OCI-LY7 (cell line): ENCODE results near the gene HELZ. TPM values are rescaled to one million over a fixed set of nuclear protein-coding genes. Genes with fewer than 3 reads are reported as not detected.

Experiments
- BruUV-seq: library from RNA; stranded (reverse); fragments of 400-500 nt; replicated peaks from 2 replicates; lab custom pipeline; 2021; lab: Mats Ljungman, UMichigan
- CTCF ChIA-PET: fragments of 300-600 bp; sonication (Branson Sonifier 250); formaldehyde crosslinking; loops from one replicate; lab custom pipeline; 2022; ENCODE audit warnings: antibody characterized with exemption; ENCODE audit not compliant: unreplicated experiment; lab: Charles Lee
- POLR2A ChIA-PET: fragments of 300-600 bp; sonication (Branson Sonifier 250); formaldehyde crosslinking; loops from one replicate; lab custom pipeline; 2022; ENCODE audit warnings: antibody characterized with exemption; lab: Charles Lee
- DNase-seq: peaks from one replicate; pipeline ENCODE4 v3.0.0-alpha.2; 2015; ENCODE audit warnings: low spot score
- H2AFZ ChIP-seq: fragments of 200-600 bp; sonication (generic), shearing (Covaris generic); 2 replicates; pipeline ENCODE4 v1.6.1; 2014; ENCODE audit warnings: mild to moderate bottlenecking, antibody characterized with exemption, low read length, moderate library complexity
- H3K27ac ChIP-seq: fragments of 200-600 bp; sonication (generic); 2 replicates; pipeline ENCODE4 v1.5.1; 2014; ENCODE audit warnings: mixed run types, low read depth, mild to moderate bottlenecking, moderate library complexity, low read length, inconsistent platforms; ENCODE audit not compliant: poor library complexity, severe bottlenecking
- H3K36me3 ChIP-seq: fragments of 200-600 bp; sonication (generic); 2 replicates; pipeline ENCODE4 v1.6.1; 2014; ENCODE audit warnings: mild to moderate bottlenecking, antibody characterized with exemption, low read length, moderate library complexity, mixed read lengths; ENCODE audit not compliant: insufficient read depth
- H3K4me1 ChIP-seq: fragments of 200-600 bp; sonication (generic); 2 replicates; pipeline ENCODE4 v1.5.1; 2014; ENCODE audit warnings: mild to moderate bottlenecking, low read length; ENCODE audit not compliant: insufficient read depth, poor library complexity, severe bottlenecking
- H3K4me2 ChIP-seq: fragments of 200-600 bp; sonication (generic); 2 replicates; pipeline ENCODE4 v1.6.1; 2014; ENCODE audit warnings: mild to moderate bottlenecking, low read length
- H3K4me3 ChIP-seq: fragments of 200-600 bp; sonication (generic); 2 replicates; pipeline ENCODE4 v1.5.1; 2014; ENCODE audit warnings: mild to moderate bottlenecking, low read depth, low read length; ENCODE audit not compliant: poor library complexity, severe bottlenecking
- H3K79me2 ChIP-seq: fragments of 200-600 bp; sonication (generic); 2 replicates; pipeline ENCODE4 v1.6.1; 2016; ENCODE audit warnings: low read depth, mild to moderate bottlenecking, low read length, moderate library complexity, mixed read lengths; ENCODE audit not compliant: insufficient read depth
- H3K9me2 ChIP-seq: fragments of 200-600 bp; sonication (generic); 2 replicates; pipeline ENCODE4 v1.6.1; 2016; ENCODE audit warnings: mild to moderate bottlenecking, low read length, mixed read lengths; ENCODE audit not compliant: insufficient read depth
- H3K9me3 ChIP-seq: fragments of 200-600 bp; sonication (generic); 2 replicates; pipeline ENCODE4 v1.6.1; 2014; ENCODE audit warnings: mild to moderate bottlenecking, mixed run types, low read length, mixed read lengths
- H4K20me1 ChIP-seq: fragments of 200-600 bp; sonication (generic); 2 replicates; pipeline ENCODE4 v1.6.1; 2014; ENCODE audit warnings: mild to moderate bottlenecking, antibody characterized with exemption, low read length, moderate library complexity, mixed read lengths; ENCODE audit not compliant: insufficient read depth
- EZH2phosphoT487 ChIP-seq: fragments of 200-600 bp; sonication (generic); IDR thresholded peaks from 2 replicates; pipeline ENCODE4 v1.6.1; 2018; ENCODE audit warnings: low read depth, borderline replicate concordance, mild to moderate bottlenecking, mixed run types, antibody characterized with exemption, low read length, moderate library complexity, mixed read lengths
- intact Hi-C: fragments of 100-400 bp; cut with micrococcal nuclease; formaldehyde crosslinking; loops from one replicate; pipeline ENCODE4 v1.10.0; 2022; ENCODE audit not compliant: unreplicated experiment
- total RNA-seq, 2 experiments: library from RNA; depleted of rRNA in 1 of 2; stranded (reverse); fragments of >200 nt in 1 of 2; shearing (Covaris generic) in 1 of 2; gene quantifications; 2 replicates each; pipeline ENCODE4 v1.2.3, GENCODE V29; 2014 to 2022
- TF ChIP-seq, protein P1 (sequence below): fragments of 200-600 bp; sonication (generic); conservative IDR thresholded peaks from 2 replicates; pipeline ENCODE4 v1.5.1; 2014; ENCODE audit warnings: mild to moderate bottlenecking, antibody characterized with exemption, low read length, moderate library complexity, mixed read lengths

Gene HELZ
- total RNA-seq, 2 experiments from 2014 or later: 33.9 to 58.9 TPM

DNA sequence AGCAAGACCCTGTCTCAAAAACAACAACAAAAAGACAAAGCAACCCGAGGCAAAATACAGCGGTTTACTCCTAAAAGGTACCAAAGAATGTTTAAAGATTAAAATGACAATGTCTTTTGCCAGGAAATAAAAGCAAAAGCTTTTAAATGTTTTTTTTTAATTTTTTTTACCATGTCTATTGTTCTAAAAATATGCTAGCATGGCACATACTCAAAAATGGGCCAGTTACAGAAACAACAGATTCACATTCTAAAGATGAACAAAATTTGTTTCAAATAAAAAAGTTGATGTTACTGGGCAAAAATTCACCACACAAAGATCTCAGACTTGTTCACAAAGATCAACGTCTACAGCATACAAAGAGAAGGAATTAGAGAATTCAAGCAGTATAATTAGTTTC, 159.6 kb downstream of the HELZ start:
- Histone ChIP-seq H3K4me1 (peaks cover 30% of the 10 kb centered on the region), H2AFZ (no peak overlapping the region), H3K4me3 (no peak overlapping the region), H3K4me2 (no peak overlapping the region), H3K9me2 (no peaks in the 10 kb centered on the region), H3K9me3 (no peaks in the 10 kb centered on the region), H3K79me2 (no peaks in the 10 kb centered on the region), H4K20me1 (no peaks in the 10 kb centered on the region), H3K36me3 (peaks cover 30% of the 10 kb centered on the region), H3K27ac (no peak overlapping the region)
- intact Hi-C loops: no loop called here
- no TSS peak for BruUV-seq
- TF ChIP-seq, protein P1, sequence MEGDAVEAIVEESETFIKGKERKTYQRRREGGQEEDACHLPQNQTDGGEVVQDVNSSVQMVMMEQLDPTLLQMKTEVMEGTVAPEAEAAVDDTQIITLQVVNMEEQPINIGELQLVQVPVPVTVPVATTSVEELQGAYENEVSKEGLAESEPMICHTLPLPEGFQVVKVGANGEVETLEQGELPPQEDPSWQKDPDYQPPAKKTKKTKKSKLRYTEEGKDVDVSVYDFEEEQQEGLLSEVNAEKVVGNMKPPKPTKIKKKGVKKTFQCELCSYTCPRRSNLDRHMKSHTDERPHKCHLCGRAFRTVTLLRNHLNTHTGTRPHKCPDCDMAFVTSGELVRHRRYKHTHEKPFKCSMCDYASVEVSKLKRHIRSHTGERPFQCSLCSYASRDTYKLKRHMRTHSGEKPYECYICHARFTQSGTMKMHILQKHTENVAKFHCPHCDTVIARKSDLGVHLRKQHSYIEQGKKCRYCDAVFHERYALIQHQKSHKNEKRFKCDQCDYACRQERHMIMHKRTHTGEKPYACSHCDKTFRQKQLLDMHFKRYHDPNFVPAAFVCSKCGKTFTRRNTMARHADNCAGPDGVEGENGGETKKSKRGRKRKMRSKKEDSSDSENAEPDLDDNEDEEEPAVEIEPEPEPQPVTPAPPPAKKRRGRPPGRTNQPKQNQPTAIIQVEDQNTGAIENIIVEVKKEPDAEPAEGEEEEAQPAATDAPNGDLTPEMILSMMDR: no peak
- no peak for TF ChIP-seq EZH2phosphoT487
- ChIA-PET CTCF (no interaction called here), POLR2A (no interaction called here)
- no peak for DNase-seq

DNA sequence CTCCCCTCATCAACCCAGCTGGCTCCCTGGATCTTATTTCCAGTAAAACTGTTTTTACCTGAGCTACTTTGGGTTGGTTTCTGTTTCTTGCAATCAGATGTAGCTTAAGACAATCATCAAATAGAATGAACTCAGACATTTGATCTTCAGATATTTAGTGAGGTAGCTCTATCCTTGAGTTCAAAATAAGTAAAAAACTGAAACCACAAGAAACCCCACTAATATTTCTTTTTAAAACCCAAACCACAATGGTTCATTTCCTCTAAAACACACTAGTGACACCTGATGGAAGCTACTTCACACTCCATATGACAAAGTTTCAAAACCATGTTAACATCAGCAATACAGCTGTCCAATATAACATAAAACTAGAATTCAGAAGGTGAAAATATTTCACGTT, 162.9 kb downstream of the HELZ start:
- no peaks in the 10 kb centered on the region for H3K79me2 ChIP-seq
- no peaks in the 10 kb centered on the region for H3K9me3 ChIP-seq
- no peaks in the 10 kb centered on the region for H4K20me1 ChIP-seq
- peak; percentile 62 for DNase-seq
- H3K27ac ChIP-seq: peak overlapping the region; percentile 51
- BruUV-seq: no TSS peak
- TF ChIP-seq EZH2phosphoT487: no peak
- TF ChIP-seq, protein P1: peak; percentile 72
- H3K4me3 ChIP-seq: peak overlapping the region; percentile 9
- H3K4me2 ChIP-seq: peak overlapping the region; percentile 58
- no peak overlapping the region for H2AFZ ChIP-seq
- H3K9me2 ChIP-seq: no peaks in the 10 kb centered on the region
- CTCF ChIA-PET: no interaction called here
- intact Hi-C loops: loop anchor here (5.0 kb wide), 2 partner anchors 175 to 365 kb away; no protein-coding TSS in a partner anchor
- H3K4me1 ChIP-seq: peaks cover 33% of the 10 kb centered on the region
- peaks cover 35% of the 10 kb centered on the region for H3K36me3 ChIP-seq
- POLR2A ChIA-PET: interaction anchor here (0.6 to 2.1 kb wide), 7 partner anchors 10 to 789 kb away, joined by 3 to 8 read pairs (median 4); no protein-coding TSS in a partner anchor

DNA sequence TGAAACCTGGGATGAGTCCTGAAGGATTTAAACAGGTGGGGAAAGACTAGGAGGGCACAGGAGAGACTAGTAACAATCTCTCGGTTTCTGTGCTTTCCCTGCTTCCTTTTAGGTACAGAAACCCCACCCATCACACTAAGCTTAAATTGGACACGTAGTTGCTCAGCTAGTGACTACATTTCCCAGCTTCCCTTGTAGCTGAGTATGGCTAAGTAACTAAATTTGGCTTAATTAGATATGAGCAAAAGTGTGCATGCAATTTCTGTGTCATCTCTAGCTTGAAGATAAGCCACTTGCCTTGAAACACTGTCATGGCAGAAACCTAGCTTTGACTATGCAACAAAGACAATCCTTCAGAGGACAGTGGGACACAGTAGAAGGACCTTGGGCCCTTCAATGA, 164.2 kb downstream of the HELZ start:
- no peaks in the 10 kb centered on the region for H4K20me1 ChIP-seq
- no peaks in the 10 kb centered on the region for H3K79me2 ChIP-seq
- intact Hi-C loops: loop anchor here (5.0 kb wide), 2 partner anchors 174 to 364 kb away; no protein-coding TSS in a partner anchor
- H2AFZ ChIP-seq: no peak overlapping the region
- no peak overlapping the region for H3K4me3 ChIP-seq
- no peak for TF ChIP-seq EZH2phosphoT487
- TF ChIP-seq, protein P1: no peak
- no TSS peak for BruUV-seq
- H3K36me3 ChIP-seq: peaks cover 23% of the 10 kb centered on the region
- 0 out of 2 replicates have a peak overlapping the region, but pooled peaks have one; percentile 58 for H3K4me2 ChIP-seq
- no peak for DNase-seq
- POLR2A ChIA-PET: interaction anchor here (0.6 to 2.1 kb wide), 4 partner anchors 11 to 67 kb away, joined by 3 to 8 read pairs (median 4); no protein-coding TSS in a partner anchor
- no peaks in the 10 kb centered on the region for H3K9me3 ChIP-seq
- CTCF ChIA-PET: no interaction called here
- H3K27ac ChIP-seq: no peak overlapping the region
- H3K9me2 ChIP-seq: no peaks in the 10 kb centered on the region
- peaks cover 33% of the 10 kb centered on the region for H3K4me1 ChIP-seq
